Measurements from ENCODE around the gene TSPYL1. TPM values are rescaled to one million over a fixed set of nuclear protein-coding genes. Genes with fewer than 3 reads are reported as not detected.

The TSPYL1 gene
- total and polyA plus RNA-seq, 2 of the 8 experiments (the other 6 are each of a cell fraction or from before 2014, with no cell fraction given) = 33.2 to 79.1 TPM

DNA sequence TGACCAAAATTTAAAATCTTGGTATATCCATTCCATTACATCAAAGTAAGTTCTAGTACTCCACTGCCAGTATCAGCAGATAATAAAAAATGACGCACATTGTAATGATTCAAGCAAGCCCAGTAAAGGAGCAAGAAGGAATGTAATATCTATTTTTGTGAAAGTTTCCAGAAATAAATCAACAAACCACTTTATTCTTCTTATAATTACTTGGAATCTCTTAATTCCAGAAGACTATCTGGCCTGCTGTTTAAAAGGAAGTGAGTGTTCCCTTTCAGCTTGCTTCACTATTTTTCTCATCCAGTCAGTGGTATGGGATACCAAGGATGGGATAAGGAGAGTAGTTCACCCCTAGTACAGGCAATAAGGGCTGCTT lies 48.8 kb upstream of the TSPYL1 start (continued):
- TF ChIP-seq, protein P1, sequence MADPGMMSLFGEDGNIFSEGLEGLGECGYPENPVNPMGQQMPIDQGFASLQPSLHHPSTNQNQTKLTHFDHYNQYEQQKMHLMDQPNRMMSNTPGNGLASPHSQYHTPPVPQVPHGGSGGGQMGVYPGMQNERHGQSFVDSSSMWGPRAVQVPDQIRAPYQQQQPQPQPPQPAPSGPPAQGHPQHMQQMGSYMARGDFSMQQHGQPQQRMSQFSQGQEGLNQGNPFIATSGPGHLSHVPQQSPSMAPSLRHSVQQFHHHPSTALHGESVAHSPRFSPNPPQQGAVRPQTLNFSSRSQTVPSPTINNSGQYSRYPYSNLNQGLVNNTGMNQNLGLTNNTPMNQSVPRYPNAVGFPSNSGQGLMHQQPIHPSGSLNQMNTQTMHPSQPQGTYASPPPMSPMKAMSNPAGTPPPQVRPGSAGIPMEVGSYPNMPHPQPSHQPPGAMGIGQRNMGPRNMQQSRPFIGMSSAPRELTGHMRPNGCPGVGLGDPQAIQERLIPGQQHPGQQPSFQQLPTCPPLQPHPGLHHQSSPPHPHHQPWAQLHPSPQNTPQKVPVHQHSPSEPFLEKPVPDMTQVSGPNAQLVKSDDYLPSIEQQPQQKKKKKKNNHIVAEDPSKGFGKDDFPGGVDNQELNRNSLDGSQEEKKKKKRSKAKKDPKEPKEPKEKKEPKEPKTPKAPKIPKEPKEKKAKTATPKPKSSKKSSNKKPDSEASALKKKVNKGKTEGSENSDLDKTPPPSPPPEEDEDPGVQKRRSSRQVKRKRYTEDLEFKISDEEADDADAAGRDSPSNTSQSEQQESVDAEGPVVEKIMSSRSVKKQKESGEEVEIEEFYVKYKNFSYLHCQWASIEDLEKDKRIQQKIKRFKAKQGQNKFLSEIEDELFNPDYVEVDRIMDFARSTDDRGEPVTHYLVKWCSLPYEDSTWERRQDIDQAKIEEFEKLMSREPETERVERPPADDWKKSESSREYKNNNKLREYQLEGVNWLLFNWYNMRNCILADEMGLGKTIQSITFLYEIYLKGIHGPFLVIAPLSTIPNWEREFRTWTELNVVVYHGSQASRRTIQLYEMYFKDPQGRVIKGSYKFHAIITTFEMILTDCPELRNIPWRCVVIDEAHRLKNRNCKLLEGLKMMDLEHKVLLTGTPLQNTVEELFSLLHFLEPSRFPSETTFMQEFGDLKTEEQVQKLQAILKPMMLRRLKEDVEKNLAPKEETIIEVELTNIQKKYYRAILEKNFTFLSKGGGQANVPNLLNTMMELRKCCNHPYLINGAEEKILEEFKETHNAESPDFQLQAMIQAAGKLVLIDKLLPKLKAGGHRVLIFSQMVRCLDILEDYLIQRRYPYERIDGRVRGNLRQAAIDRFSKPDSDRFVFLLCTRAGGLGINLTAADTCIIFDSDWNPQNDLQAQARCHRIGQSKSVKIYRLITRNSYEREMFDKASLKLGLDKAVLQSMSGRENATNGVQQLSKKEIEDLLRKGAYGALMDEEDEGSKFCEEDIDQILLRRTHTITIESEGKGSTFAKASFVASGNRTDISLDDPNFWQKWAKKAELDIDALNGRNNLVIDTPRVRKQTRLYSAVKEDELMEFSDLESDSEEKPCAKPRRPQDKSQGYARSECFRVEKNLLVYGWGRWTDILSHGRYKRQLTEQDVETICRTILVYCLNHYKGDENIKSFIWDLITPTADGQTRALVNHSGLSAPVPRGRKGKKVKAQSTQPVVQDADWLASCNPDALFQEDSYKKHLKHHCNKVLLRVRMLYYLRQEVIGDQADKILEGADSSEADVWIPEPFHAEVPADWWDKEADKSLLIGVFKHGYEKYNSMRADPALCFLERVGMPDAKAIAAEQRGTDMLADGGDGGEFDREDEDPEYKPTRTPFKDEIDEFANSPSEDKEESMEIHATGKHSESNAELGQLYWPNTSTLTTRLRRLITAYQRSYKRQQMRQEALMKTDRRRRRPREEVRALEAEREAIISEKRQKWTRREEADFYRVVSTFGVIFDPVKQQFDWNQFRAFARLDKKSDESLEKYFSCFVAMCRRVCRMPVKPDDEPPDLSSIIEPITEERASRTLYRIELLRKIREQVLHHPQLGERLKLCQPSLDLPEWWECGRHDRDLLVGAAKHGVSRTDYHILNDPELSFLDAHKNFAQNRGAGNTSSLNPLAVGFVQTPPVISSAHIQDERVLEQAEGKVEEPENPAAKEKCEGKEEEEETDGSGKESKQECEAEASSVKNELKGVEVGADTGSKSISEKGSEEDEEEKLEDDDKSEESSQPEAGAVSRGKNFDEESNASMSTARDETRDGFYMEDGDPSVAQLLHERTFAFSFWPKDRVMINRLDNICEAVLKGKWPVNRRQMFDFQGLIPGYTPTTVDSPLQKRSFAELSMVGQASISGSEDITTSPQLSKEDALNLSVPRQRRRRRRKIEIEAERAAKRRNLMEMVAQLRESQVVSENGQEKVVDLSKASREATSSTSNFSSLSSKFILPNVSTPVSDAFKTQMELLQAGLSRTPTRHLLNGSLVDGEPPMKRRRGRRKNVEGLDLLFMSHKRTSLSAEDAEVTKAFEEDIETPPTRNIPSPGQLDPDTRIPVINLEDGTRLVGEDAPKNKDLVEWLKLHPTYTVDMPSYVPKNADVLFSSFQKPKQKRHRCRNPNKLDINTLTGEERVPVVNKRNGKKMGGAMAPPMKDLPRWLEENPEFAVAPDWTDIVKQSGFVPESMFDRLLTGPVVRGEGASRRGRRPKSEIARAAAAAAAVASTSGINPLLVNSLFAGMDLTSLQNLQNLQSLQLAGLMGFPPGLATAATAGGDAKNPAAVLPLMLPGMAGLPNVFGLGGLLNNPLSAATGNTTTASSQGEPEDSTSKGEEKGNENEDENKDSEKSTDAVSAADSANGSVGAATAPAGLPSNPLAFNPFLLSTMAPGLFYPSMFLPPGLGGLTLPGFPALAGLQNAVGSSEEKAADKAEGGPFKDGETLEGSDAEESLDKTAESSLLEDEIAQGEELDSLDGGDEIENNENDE (IDR thresholded peaks at IDR 0.05; ENCODE audit: insufficient replicate concordance, low read length) = no peak
- no peak for TF ChIP-seq BCL11A (IDR thresholded peaks at IDR 0.05; ENCODE audit: low read depth in 2 of 2, low read length in 2 of 2)

Data from H1 (cell line).